Superior temporal gyrus (tissue), 1 donor: Measurements from ENCODE around the gene ERBB2.
"Not testable (repeated sequence)": the region's sequence is repeated elsewhere in the genome, so short reads cannot be mapped to it uniquely, and the experiment has no call there.

Experiments
- DNase-seq: peaks from one replicate; pipeline ENCODE4 v3.0.0-alpha.2; 2016; ENCODE audit errors: extremely low spot score

The ERBB2 gene

DNA sequence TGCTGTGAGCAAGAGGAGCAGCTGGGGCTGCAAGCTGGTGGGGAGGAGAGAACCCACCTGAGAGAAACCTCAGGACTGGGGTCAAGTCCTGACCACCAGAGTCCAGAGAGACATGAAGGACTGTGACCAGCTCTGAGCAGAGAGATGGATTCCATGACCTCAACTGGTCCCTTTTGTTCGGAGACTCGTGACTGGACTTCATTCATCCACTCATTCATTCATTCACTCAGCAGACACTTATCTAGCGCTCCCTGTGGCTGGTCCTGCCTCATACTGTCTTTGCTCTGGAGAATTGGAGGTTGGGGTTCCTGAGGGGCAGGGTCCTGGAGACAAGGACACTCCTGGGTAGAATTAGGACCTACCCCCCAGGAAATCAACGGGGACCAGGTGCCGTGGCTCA is 4.0 kb downstream of the ERBB2 start:
- no peak for DNase-seq

DNA sequence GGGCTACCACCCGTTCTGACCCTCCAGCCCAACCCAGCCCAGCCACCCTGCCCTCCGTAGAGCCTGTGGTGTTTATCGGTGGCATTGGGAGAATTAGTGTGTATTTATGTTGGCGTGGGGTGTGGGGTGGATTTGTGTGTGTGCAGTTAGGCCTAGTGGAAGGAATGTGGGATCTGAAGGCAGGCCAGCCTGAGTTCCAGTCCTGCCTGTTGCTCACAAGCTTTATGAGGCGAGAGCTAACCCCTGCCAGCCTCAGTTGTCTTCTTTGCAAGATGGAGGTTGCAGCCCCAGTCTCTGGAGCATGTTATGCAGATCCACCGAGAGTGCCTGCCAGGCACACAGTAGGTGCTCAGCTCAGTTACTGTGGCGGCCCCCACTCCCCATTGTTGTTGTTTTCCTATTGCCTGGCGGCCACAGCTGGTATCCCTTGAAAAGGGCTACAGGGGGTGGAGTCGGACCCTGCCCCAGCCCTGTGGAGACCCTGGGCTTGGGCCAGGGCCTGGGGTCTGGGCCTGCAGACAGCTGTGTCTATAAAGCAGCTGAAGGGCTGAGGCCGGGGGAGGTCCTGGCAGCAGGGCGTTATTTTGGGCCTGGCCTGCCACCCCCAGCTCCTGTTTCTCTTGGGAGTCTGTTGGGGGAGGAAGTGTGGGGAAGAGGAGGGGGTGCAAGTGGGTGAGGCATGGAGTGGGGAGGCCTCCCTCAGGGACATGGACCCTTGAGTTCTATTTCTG is 5.1 kb downstream of the ERBB2 start:
- no peak for DNase-seq

DNA sequence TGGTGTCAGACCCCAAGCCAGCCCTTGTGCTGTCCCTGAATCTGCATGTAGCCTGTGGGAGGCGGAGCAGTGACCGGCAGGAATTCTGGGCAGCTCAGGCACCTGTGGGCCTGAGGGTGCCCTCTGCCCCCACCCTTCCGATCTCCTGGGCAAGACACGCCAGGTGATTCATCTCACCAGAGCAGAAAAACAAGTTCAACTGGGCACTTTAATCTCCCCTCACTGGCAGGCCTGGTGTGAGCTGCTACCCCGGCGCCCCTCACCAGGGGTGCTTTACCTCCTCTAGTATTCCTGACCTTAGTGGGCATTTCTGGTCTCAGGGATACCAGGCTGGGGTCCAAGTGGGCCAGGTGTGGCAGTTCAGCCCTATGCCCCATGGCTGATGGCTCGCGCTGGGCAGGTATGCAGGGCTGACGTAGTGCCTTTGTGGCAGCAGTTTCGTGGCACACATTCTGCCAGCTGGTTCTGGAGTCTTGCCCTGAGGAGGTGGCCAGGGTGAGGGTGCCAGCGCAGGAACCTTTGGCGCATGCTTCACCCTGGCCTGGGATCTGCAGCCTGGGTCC is 6.0 kb downstream of the ERBB2 start:
- DNase-seq: no peak

DNA sequence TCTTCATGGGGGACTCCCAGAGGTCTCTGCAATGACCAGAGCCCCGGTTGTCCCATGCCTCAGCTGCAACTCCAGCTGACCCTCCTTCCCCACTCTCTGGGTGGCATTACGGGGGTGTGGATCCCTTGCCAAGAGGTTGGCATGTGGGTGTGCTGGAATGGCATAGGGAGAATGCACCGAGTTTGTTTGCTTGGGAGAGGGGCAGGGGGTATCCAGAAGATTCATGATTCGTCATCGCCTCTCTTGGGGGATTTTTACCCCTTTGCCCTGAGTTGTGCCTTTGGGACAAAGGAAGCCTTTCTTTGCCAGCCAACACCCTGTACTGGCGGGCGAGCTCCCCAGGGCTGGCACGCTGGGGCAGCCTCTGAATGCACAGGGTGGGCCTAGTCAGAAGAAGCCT is 6.5 kb downstream of the ERBB2 start:
- DNase-seq: no peak

DNA sequence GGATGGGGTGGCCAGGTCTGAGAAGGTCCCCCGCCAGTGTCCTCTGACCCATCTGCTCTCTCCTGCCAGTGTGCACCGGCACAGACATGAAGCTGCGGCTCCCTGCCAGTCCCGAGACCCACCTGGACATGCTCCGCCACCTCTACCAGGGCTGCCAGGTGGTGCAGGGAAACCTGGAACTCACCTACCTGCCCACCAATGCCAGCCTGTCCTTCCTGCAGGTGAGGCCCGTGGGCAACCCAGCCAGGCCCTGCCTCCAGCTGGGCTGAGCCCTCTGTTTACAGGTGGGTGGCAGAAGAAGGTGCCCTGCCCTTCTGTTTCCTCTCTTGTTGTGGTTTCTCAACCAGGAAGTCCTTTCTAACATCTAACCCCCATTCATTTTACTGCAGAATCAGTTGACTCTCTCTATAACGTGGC is 7.1 kb downstream of the ERBB2 start:
- no peak for DNase-seq

DNA sequence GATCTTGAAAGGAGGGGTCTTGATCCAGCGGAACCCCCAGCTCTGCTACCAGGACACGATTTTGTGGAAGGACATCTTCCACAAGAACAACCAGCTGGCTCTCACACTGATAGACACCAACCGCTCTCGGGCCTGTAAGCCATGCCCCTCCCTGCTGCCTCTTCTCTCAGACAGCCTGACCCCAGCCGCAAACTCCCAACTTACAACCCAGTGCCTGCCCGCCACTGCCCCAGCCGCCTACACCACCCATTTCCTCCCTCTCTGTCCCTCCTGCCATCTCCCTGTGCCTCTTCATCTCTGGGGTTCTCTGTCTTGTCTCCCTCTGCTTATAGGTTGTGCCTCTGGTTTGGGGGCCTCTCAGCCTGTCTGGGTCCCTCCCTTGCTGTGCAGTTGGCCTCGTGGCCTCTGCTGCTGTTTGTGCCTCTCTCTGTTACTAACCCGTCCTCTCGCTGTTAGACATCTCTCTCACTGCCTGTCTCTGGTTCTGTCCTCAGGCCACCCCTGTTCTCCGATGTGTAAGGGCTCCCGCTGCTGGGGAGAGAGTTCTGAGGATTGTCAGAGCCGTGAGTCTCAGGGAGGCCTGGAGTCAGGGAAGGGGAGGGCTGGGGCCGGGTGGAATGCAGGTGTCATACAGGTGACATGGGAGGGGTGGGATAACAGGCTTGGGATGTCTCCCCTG is 9.6 kb downstream of the ERBB2 start:
- no peak for DNase-seq

DNA sequence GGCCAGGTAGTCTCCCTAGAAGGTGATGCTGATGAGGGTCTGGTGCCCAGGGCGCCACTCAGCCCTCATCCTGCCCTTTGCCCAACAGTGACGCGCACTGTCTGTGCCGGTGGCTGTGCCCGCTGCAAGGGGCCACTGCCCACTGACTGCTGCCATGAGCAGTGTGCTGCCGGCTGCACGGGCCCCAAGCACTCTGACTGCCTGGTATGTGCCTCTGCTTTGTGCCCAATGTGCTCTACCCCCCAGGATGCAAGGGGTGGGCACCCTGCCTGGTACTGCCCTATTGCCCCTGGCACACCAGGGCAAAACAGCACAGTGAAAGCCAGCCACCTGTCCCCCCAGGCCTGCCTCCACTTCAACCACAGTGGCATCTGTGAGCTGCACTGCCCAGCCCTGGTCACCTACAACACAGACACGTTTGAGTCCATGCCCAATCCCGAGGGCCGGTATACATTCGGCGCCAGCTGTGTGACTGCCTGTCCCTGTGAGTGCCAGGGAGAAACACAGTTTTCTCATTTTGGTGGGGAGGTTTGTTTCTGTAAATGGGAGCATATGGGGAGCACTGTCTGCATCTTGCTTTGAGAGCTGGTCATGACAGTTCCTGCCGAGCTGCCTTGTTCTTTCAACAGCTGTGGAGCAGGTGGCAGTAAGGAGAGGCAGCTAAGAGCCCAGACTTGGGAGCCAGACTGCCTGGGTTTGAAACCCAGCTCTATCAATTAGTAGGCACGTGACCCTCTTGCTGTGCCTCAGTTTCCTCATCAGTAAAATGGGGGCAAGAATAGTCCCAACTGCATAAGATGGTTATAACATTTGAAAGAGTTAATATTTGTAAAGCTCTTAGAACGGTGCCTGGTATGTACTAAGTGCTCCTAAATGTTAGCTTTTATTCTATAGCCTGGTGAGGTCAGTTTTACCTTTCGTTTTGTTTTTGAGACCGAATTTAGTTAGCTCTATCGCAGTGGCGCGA is 10.4 kb downstream of the ERBB2 start:
- DNase-seq: no peak

DNA sequence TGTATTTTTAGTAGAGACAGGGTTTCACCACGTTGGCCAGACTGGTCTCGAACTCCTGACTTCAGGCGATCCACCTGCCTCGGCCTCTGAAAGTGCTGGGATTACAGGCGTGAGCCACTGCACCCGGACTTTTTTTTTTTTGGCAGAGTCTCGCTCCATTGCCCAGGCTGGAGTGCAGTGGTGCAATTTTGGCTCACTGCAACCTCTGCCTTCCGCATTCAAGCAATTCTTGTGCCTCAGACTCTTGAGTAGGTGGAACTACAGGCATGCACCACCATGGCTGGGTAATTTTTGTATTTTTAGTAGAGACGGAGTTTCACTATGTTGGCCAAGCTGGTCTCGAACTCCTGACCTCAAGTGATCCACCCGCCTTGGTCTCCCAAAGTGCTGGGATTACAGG is 11.2 kb downstream of the ERBB2 start:
- not testable (repeated sequence) for DNase-seq

DNA sequence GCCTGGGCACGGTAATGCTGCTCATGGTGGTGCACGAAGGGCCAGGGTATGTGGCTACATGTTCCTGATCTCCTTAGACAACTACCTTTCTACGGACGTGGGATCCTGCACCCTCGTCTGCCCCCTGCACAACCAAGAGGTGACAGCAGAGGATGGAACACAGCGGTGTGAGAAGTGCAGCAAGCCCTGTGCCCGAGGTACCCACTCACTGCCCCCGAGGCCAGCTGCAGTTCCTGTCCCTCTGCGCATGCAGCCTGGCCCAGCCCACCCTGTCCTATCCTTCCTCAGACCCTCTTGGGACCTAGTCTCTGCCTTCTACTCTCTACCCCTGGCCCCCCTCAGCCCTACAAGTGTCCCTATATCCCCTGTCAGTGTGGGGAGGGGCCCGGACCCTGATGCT is 12.0 kb downstream of the ERBB2 start:
- DNase-seq: no peak

DNA sequence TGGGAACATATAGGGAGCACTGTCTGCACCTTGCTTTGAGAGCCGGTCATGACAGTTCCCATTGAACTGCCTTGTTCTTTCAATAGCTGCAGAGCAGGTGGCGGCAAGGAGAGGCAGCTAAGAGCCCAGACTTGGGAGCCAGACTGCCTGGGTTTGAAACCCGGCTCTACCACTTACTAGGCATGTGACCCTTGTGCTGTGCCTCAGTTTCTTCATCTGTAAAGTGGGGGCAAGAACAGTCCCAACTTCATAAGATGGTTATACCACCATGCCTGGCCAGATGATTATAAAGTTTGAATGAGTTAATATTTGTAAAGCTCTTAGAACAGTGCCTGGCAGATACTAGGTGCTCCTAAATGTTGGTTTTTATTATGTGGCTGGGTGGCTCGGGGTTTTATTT is 14.4 kb downstream of the ERBB2 start:
- DNase-seq: no peak

DNA sequence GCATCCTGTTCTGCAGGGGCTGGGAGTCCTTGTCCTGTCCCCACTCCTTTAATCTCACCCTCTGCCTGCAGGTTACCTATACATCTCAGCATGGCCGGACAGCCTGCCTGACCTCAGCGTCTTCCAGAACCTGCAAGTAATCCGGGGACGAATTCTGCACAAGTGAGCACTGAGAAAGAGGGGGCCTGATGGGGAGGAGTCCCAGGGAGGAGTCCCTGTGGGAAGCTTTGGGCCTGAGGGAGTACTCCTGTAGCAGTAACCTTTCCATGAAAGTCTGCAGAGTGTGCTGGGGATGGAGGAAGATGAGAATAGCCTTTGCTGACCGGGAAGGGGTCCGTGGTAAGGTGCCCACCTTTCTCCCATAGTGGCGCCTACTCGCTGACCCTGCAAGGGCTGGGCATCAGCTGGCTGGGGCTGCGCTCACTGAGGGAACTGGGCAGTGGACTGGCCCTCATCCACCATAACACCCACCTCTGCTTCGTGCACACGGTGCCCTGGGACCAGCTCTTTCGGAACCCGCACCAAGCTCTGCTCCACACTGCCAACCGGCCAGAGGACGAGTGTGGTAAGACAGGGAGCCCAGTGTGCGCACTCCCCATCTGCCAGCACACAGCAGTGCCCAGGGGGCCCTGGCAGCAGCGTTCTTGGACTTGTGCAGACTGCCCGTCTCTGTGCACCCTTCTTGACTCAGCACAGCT is 15.7 kb downstream of the ERBB2 start:
- DNase-seq: no peak

DNA sequence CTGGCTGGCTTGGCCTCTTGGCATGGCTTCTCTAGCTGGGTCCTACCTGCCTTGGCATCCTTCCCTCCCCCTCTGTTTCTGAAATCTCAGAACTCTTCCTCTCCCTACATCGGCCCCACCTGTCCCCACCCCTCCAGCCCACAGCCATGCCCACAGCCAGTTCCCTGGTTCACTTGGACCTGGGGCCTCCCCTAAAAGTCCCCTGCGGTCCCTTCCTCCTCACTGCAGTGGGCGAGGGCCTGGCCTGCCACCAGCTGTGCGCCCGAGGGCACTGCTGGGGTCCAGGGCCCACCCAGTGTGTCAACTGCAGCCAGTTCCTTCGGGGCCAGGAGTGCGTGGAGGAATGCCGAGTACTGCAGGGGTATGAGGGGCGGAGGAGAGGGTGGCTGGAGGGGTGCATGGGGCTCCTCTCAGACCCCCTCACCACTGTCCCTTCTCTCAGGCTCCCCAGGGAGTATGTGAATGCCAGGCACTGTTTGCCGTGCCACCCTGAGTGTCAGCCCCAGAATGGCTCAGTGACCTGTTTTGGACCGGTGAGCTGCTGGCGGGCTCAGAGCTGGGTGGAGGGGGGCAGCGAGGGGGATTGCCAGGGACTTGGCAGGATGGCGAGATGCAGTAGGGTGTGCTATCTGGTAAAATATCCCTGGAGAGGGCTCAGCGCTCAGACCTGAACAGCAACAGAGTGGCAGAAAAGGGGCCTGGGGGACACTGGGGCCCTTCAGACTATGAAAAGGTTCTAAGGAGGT is 16.4 kb downstream of the ERBB2 start:
- no peak for DNase-seq

DNA sequence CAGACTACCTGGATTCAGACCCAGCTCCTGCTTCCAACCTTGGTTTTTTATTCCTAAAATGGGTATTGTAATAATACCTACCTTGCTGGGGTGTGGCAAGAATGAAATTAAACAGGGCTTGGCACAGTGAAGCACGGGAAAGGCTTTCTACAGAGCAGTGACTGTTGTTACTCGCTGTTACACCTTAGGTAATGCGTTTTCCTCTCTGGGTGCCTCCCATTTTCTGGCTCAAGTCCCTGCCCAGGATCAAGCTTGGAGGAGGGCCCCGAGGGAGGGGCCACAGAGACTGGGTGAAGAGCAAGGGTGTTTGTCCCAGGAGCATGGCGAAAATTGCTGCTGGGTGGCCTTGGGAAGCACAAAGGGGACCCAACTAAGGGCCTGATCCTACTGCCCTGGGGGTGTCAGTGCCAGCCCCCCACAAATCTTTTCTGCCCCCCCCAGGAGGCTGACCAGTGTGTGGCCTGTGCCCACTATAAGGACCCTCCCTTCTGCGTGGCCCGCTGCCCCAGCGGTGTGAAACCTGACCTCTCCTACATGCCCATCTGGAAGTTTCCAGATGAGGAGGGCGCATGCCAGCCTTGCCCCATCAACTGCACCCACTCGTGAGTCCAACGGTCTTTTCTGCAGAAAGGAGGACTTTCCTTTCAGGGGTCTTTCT is 17.1 kb downstream of the ERBB2 start:
- no peak for DNase-seq

DNA sequence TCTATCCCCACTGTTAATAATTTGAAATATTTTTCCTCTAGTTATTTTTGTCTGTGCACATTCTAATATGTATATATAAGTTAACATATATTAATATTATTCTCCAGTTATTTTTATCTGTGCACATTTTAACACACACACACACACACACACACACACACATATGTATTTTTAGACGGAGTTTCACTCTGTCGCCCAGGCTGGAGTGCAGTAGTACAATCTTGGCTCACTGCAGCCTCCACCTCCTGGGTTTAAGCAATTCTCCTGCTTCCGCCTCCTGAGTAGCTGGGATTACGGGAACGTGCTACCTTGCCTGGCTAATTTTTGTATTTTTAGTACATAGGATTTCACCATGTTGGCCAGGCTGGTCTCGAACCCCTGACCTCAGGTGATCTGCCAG is 17.8 kb downstream of the ERBB2 start:
- no peak for DNase-seq

DNA sequence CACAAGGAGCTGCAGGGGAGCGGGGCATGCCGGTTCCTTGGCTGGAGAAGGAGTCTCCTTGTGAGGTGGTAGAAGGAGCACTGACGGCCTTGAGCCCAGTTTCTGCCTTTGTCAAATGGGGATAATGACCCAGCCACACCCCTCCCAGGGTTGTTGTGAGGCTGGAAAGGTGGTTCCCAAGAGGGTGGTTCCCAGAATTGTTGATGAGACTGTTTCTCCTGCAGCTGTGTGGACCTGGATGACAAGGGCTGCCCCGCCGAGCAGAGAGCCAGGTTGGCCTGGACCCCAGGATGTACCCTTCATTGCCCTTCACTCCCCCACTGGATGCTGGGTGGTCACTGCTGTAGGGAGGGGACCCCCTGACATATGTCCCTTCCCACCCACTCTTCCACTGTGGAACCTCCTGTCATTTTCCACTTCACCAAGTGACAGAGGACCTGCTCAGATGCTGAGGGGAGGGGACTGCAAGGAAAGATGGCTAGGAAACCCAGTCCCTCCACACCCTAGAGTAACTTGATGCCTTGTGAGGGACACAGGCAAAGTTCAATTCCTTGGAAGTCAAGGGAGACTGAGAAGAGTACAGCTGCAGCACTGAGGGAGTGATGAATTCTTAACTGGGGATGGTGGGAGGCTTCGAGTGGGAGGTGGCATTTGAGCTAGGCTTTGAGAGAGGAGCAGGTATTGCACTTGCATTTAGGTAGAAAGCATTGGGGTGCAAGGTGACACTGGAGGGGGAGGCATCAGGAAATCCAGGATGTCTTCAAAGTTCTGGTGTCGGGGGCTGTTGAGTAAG is 19.9 kb downstream of the ERBB2 start:
- DNase-seq: no peak

DNA sequence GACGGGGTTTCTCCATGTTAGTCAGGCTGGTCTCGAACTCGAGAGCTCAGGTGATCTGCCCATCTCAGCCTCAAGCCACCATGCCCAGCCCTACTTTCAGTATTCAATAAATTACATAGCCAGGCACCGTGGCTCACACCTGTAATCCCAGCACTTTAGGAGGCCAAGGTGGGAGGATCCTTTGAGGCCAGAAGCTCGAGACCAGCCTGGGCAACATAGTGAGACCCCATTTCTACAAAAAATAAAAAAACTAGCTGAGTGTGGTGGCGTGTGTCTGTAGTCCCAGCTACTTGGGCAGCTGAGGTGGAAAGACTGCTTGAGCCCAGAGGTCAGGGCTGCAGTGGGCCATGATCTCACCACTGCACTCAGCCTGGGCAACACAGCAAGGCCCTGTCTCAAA is 22.2 kb downstream of the ERBB2 start:
- no peak for DNase-seq

DNA sequence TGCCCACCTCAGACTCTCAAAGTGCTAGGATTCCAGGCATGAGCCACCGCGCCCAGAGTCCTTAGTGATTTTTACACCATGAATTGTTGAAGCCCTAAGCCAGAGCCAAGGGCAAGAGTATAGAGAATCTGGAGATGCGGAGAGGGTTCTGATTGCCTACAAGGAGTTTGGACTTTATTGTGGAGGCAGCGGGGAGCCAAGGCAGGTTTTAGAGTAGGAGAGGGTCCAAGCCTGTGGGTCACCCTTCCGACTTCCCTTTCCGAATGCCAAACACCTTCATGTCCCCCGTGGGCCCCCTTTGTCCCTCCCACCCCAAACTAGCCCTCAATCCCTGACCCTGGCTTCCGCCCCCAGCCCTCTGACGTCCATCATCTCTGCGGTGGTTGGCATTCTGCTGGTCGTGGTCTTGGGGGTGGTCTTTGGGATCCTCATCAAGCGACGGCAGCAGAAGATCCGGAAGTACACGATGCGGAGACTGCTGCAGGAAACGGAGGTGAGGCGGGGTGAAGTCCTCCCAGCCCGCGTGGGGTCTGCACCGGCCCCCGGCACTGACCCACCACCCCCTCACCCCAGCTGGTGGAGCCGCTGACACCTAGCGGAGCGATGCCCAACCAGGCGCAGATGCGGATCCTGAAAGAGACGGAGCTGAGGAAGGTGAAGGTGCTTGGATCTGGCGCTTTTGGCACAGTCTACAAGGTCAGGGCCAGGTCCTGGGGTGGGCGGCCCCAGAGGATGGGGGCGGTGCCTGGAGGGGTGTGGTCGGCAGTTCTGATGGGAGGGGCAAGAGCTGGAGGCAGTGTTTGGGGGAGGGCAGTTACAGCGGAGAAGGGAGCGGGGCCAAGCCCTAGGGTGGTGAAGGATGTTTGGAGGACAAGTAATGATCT is 23.3 kb downstream of the ERBB2 start:
- no peak for DNase-seq

DNA sequence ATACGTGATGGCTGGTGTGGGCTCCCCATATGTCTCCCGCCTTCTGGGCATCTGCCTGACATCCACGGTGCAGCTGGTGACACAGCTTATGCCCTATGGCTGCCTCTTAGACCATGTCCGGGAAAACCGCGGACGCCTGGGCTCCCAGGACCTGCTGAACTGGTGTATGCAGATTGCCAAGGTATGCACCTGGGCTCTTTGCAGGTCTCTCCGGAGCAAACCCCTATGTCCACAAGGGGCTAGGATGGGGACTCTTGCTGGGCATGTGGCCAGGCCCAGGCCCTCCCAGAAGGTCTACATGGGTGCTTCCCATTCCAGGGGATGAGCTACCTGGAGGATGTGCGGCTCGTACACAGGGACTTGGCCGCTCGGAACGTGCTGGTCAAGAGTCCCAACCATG is 24.9 kb downstream of the ERBB2 start:
- no peak for DNase-seq
